Peyer's patch (tissue), 4 donors: ENCODE data around the gene SEMA4C.

Experiments
- CTCF ChIP-seq, 6 experiments: fragments of 450-650 bp in 4 of 6; fragments of 200-600 bp in 2 of 6; sonication (generic) in 1 of 6; IDR thresholded peaks; one replicate each; pipeline ENCODE4 v1.5.1; 2017 to 2019; ENCODE audit warnings: antibody characterized with exemption in 6 of 6, mild to moderate bottlenecking in 3 of 6, moderate library complexity in 1 of 6
- POLR2A ChIP-seq, 2 donors: fragments of 450-650 bp; IDR thresholded peaks; one replicate each; pipeline ENCODE4 v1.5.1; 2017; ENCODE audit warnings: antibody characterized with exemption in 2 of 2, mild to moderate bottlenecking in 2 of 2, moderate library complexity in 2 of 2

GRCh38 chr2:96882230-96882629, 12.3 kb upstream of the SEMA4C start:
- TF ChIP-seq CTCF (IDR thresholded peaks at IDR 0.05) (no peak), POLR2A (IDR thresholded peaks at IDR 0.05) (no peak)
